ENCODE results near the gene COQ9.

- TF ChIP-seq CTCF (conservative IDR thresholded peaks at IDR 0.05 in 1 of 2, IDR thresholded peaks at IDR 0.05 in 1 of 2; ENCODE audit: extremely low read depth in 1 of 2, insufficient read depth in 1 of 2, low read depth in 1 of 2, low read length in 2 of 2) (no peak), EZH2 (IDR thresholded peaks at IDR 0.05; ENCODE audit: borderline replicate concordance, low read length) (no peak)
Observed at GRCh38 chr16:57411362-57411976, 35.8 kb upstream of the COQ9 start.
